Activated CD4-positive, alpha-beta T cell treated with anti-CD3 and anti-CD28 coated beads for 36 hours (primary cell): ENCODE measurements around the gene NLGN2. TPM values are rescaled to one million over a fixed set of nuclear protein-coding genes. Genes with fewer than 3 reads are reported as not detected.

Experiments
- ATAC-seq: fragments of 200-7000 bp; cut with Tn5 transposase; one replicate; pipeline ENCODE4 v1.10.0; 2021; ENCODE audit warnings: mild to moderate bottlenecking, moderate library complexity
- CTCF ChIA-PET: fragments of 350-600 bp; sonication (Branson Sonifier 250); formaldehyde crosslinking; loops from one replicate; lab custom pipeline; 2021; ENCODE audit warnings: antibody characterized with exemption; lab: Charles Lee
- POLR2A ChIA-PET: fragments of 350-600 bp; sonication (Branson Sonifier 250); formaldehyde crosslinking; loops from one replicate; lab custom pipeline; 2021; ENCODE audit warnings: antibody characterized with exemption, inconsistent platforms; lab: Charles Lee
- DNase-seq: peaks from one replicate; pipeline ENCODE4 v3.0.0-alpha.2; 2020
- H3K27ac Mint-ChIP-seq: one replicate; pipeline ENCODE4 v1.8.0; 2021; ENCODE audit warnings: mixed read lengths
- H3K27me3 Mint-ChIP-seq: one replicate; pipeline ENCODE4 v1.8.0; 2021; ENCODE audit warnings: mixed read lengths
- H3K36me3 Mint-ChIP-seq: one replicate; pipeline ENCODE4 v1.8.0; 2021; ENCODE audit warnings: low read depth, mixed read lengths
- H3K4me1 Mint-ChIP-seq: one replicate; pipeline ENCODE4 v1.8.0; 2021; ENCODE audit warnings: mixed read lengths
- H3K4me3 Mint-ChIP-seq: one replicate; pipeline ENCODE4 v1.8.0; 2021; ENCODE audit warnings: mild to moderate bottlenecking, moderate library complexity, mixed read lengths
- H3K9me3 Mint-ChIP-seq: one replicate; pipeline ENCODE4 v1.8.0; 2021; ENCODE audit warnings: low read depth, mixed read lengths
- intact Hi-C, 2 experiments: fragments of 100-400 bp; cut with DNase I in 1 of 2; cut with micrococcal nuclease in 1 of 2; formaldehyde crosslinking; loops; one replicate each; pipeline versions ENCODE4 v1.14.2 to v1.15.1; 2022 to 2024; cut with DNase I, micrococcal nuclease
- total RNA-seq, 2 experiments: library from RNA; stranded (reverse); gene quantifications; one replicate each; pipeline ENCODE4 v1.2.3, GENCODE V29; 2021

NLGN2 gene
- total RNA-seq, 2 experiments from 2014 or later = 7.0 to 7.1 TPM

- ChIA-PET POLR2A (no interaction called here), CTCF (no interaction called here)
- no peak for DNase-seq
- H3K4me3 Mint-ChIP-seq = no peak overlapping the region
- no peaks in the 10 kb centered on the region for H3K36me3 Mint-ChIP-seq
- no peak overlapping the region for H3K27ac Mint-ChIP-seq
- no peaks in the 10 kb centered on the region for H3K4me1 Mint-ChIP-seq
- intact Hi-C loops = no loop called here
- H3K9me3 Mint-ChIP-seq = no peaks in the 10 kb centered on the region
- no peak for ATAC-seq
- H3K27me3 Mint-ChIP-seq = no peaks in the 10 kb centered on the region
Measured at GRCh38 chr17:7426896-7427489, 19.3 kb downstream of the NLGN2 start.

- CTCF ChIA-PET = no interaction called here
- H3K36me3 Mint-ChIP-seq = no peaks in the 10 kb centered on the region
- no peak overlapping the region for H3K27ac Mint-ChIP-seq
- intact Hi-C loops = no loop called here
- ATAC-seq (no peak), DNase-seq (no peak)
- POLR2A ChIA-PET = interaction anchor here (0.6 kb wide), 1 partner anchor 25 kb away, joined by 3 read pairs; no protein-coding TSS in a partner anchor
- no peaks in the 10 kb centered on the region for H3K9me3 Mint-ChIP-seq
- no peaks in the 10 kb centered on the region for H3K4me1 Mint-ChIP-seq
- no peak overlapping the region for H3K4me3 Mint-ChIP-seq
- no peaks in the 10 kb centered on the region for H3K27me3 Mint-ChIP-seq
Measured at GRCh38 chr17:7427549-7427948, 19.9 kb downstream of the NLGN2 start.

GRCh38 chr17:7428557-7428956 is 20.9 kb downstream of the NLGN2 start, which contains the start of gene SPEM3:
Gene SPEM3, plus strand, starts transcription at chr17:7428857. Its CDS starts 46 bp downstream, at chr17:7428903.
- DNase-seq = no peak
- no peaks in the 10 kb centered on the region for H3K9me3 Mint-ChIP-seq

GRCh38 chr17:7429722-7430121 is 22.1 kb downstream of the NLGN2 start:
- Mint-ChIP-seq H3K4me1 (no peaks in the 10 kb centered on the region), H3K36me3 (no peaks in the 10 kb centered on the region), H3K27ac (no peak overlapping the region), H3K4me3 (no peak overlapping the region), H3K27me3 (no peaks in the 10 kb centered on the region), H3K9me3 (no peaks in the 10 kb centered on the region)
- DNase-seq (no peak), ATAC-seq (no peak)
- intact Hi-C loops = no loop called here
- ChIA-PET POLR2A (interaction anchor here (0.6 kb wide), 1 partner anchor 51 kb away, joined by 3 read pairs; no protein-coding TSS in a partner anchor), CTCF (no interaction called here)

More at GRCh38 chr17:7428557-7428956, 20.9 kb downstream of the NLGN2 start, which contains the start of gene SPEM3:
- H3K4me1 Mint-ChIP-seq = no peaks in the 10 kb centered on the region
- ChIA-PET POLR2A (no interaction called here), CTCF (interaction anchor here (0.7 kb wide), 1 partner anchor 205 kb away, joined by 4 read pairs; no protein-coding TSS in a partner anchor)
- no peak for ATAC-seq
- intact Hi-C loops = no loop called here
- no peak within 1 kb of the TSS for H3K4me3 Mint-ChIP-seq
- no peaks in the 10 kb centered on the region for H3K27me3 Mint-ChIP-seq
- no peaks in the 10 kb centered on the region for H3K36me3 Mint-ChIP-seq
- H3K27ac Mint-ChIP-seq = no peak within 1 kb of the TSS

GRCh38 chr17:7431231-7431630 is 23.6 kb downstream of the NLGN2 start:
- H3K36me3 Mint-ChIP-seq = no peaks in the 10 kb centered on the region
- no peak overlapping the region for H3K4me3 Mint-ChIP-seq
- intact Hi-C loops = no loop called here
- H3K27me3 Mint-ChIP-seq = no peaks in the 10 kb centered on the region
- ChIA-PET POLR2A (no interaction called here), CTCF (interaction anchor here (0.5 to 0.6 kb wide), 2 partner anchors 61 to 184 kb away, joined by 3 to 5 read pairs; no protein-coding TSS in a partner anchor)
- peaks cover 5% of the 10 kb centered on the region for H3K4me1 Mint-ChIP-seq
- no peaks in the 10 kb centered on the region for H3K9me3 Mint-ChIP-seq
- no peak for ATAC-seq
- DNase-seq = no peak
- no peak overlapping the region for H3K27ac Mint-ChIP-seq

GRCh38 chr17:7432296-7432695 is 24.7 kb downstream of the NLGN2 start:
- Mint-ChIP-seq H3K9me3 (no peaks in the 10 kb centered on the region), H3K36me3 (peaks cover 2% of the 10 kb centered on the region), H3K4me1 (peaks cover 12% of the 10 kb centered on the region), H3K27ac (no peak overlapping the region), H3K4me3 (no peak overlapping the region), H3K27me3 (no peaks in the 10 kb centered on the region)
- intact Hi-C loops = no loop called here
- DNase-seq = no peak
- ChIA-PET POLR2A (no interaction called here), CTCF (interaction anchor here (0.6 kb wide), 1 partner anchor 151 kb away, joined by 3 read pairs; the partner anchor contains the start of gene SLC2A4)
- no peak for ATAC-seq

- ChIA-PET CTCF (interaction anchor here (0.7 to 3.5 kb wide), 22 partner anchors 10 to 251 kb away, joined by 3 to 27 read pairs (median 6); partner anchors contain the start of genes ACAP1, CHRNB1, MPDU1 and NEURL4), POLR2A (interaction anchor here (0.5 to 3.1 kb wide), 12 partner anchors 20 to 251 kb away, joined by 3 to 13 read pairs (median 6); partner anchors contain the start of genes MPDU1, POLR2A, TMEM256 and TP53)
- peak; percentile 23 for ATAC-seq
- Mint-ChIP-seq H3K9me3 (no peaks in the 10 kb centered on the region), H3K27me3 (peaks cover 17% of the 10 kb centered on the region), H3K4me1 (peaks cover 37% of the 10 kb centered on the region), H3K4me3 (peak overlapping the region; percentile 92), H3K27ac (peak overlapping the region; percentile 92), H3K36me3 (peaks cover 13% of the 10 kb centered on the region)
- intact Hi-C loops = loop anchor here (1.0 to 5.0 kb wide), 24 partner anchors 19 to 784 kb away; partner anchors contain the start of genes POLR2A (in 2 of the 2), SENP3 (in 2 of the 2), SLC2A4 (in 2 of the 2) and TMEM256 (in 2 of the 2)
- peak; percentile 75 for DNase-seq
Measured at GRCh38 chr17:7435676-7436555, 28.3 kb downstream of the NLGN2 start.

GRCh38 chr17:7436556-7437368 is 29.1 kb downstream of the NLGN2 start:
- Mint-ChIP-seq H3K4me3 (peak overlapping the region; percentile 92), H3K27ac (peak overlapping the region; percentile 92), H3K4me1 (peaks cover 37% of the 10 kb centered on the region), H3K36me3 (peaks cover 13% of the 10 kb centered on the region), H3K9me3 (no peaks in the 10 kb centered on the region), H3K27me3 (peaks cover 21% of the 10 kb centered on the region)
- DNase-seq = peak; percentile 92
- peak; percentile 71 for ATAC-seq
- intact Hi-C loops = loop anchor here (1.0 to 5.0 kb wide), 7 partner anchors 43 to 784 kb away; partner anchors contain the start of genes C17orf100 (in 1 of the 2), KCTD11 (in 1 of the 2), MED31 (in 1 of the 2) and SENP3 (in 1 of the 2)
- POLR2A ChIA-PET = interaction anchor here (0.5 to 3.1 kb wide), 9 partner anchors 33 to 250 kb away, joined by 3 to 13 read pairs (median 7); partner anchors contain the start of genes MPDU1, POLR2A, TMEM256 and TP53
- CTCF ChIA-PET = interaction anchor here (0.6 to 3.5 kb wide), 33 partner anchors 9 to 250 kb away, joined by 3 to 27 read pairs (median 4); partner anchors contain the start of genes ACAP1, CHRNB1, MPDU1 and NEURL4

GRCh38 chr17:7437369-7437863 is 29.8 kb downstream of the NLGN2 start:
- no peaks in the 10 kb centered on the region for H3K9me3 Mint-ChIP-seq
- H3K27me3 Mint-ChIP-seq = peaks cover 25% of the 10 kb centered on the region
- H3K4me1 Mint-ChIP-seq = peaks cover 37% of the 10 kb centered on the region
- ATAC-seq (no peak), DNase-seq (no peak)
- ChIA-PET CTCF (interaction anchor here (0.6 to 3.5 kb wide), 29 partner anchors 8 to 250 kb away, joined by 3 to 27 read pairs (median 4); partner anchors contain the start of genes ACAP1, CHRNB1, NEURL4 and PLSCR3), POLR2A (interaction anchor here (0.6 to 3.1 kb wide), 7 partner anchors 34 to 249 kb away, joined by 3 to 13 read pairs (median 8); partner anchors contain the start of genes MPDU1, POLR2A, TMEM256 and TP53)
- no peak overlapping the region for H3K27ac Mint-ChIP-seq
- H3K36me3 Mint-ChIP-seq = peaks cover 13% of the 10 kb centered on the region
- intact Hi-C loops = loop anchor here (1.0 to 5.0 kb wide), 5 partner anchors 81 to 785 kb away; partner anchors contain the start of genes C17orf100 (in 1 of the 2), KCTD11 (in 1 of the 2), MED31 (in 1 of the 2) and SLC2A4 (in 1 of the 2)
- H3K4me3 Mint-ChIP-seq = peak overlapping the region; percentile 92
